KMS-11 (cell line): ENCODE results near the gene PEX14.

Experiments
- H2AFZ ChIP-seq: fragments of 200-600 bp; sonication (generic); 2 replicates; pipeline ENCODE4 v1.6.1; 2016; ENCODE audit warnings: antibody characterized with exemption, mixed run types, low read depth
- H3K27ac ChIP-seq: fragments of 200-600 bp; sonication (generic); 2 replicates; pipeline ENCODE4 v1.6.1; 2016; ENCODE audit warnings: mild to moderate bottlenecking, mixed run types
- H3K27me3 ChIP-seq: fragments of 200-600 bp; sonication (generic); 2 replicates; pipeline ENCODE4 v1.6.1; 2017; ENCODE audit warnings: mild to moderate bottlenecking, low read depth, mixed run types, moderate library complexity; ENCODE audit not compliant: insufficient read depth
- H3K36me3 ChIP-seq: fragments of 200-600 bp; sonication (generic); 2 replicates; pipeline ENCODE4 v1.6.1; 2017; ENCODE audit warnings: mild to moderate bottlenecking, mixed run types; ENCODE audit not compliant: insufficient read depth
- H3K4me1 ChIP-seq: fragments of 200-600 bp; sonication (generic); 2 replicates; pipeline ENCODE4 v1.6.1; 2016; ENCODE audit warnings: mild to moderate bottlenecking, low read depth, mixed run types; ENCODE audit not compliant: poor library complexity, severe bottlenecking
- H3K4me2 ChIP-seq: fragments of 200-600 bp; sonication (generic); 2 replicates; pipeline ENCODE4 v1.7.0; 2016; ENCODE audit warnings: mild to moderate bottlenecking, mixed run types
- H3K4me3 ChIP-seq: fragments of 200-600 bp; sonication (generic); IDR thresholded peaks from 2 replicates; pipeline ENCODE4 v1.6.1; 2017; ENCODE audit warnings: low read depth, low read length, mixed read lengths; ENCODE audit not compliant: insufficient read depth
- H3K79me2 ChIP-seq: fragments of 200-600 bp; sonication (generic); 2 replicates; pipeline ENCODE4 v1.6.1; 2016; ENCODE audit warnings: low read depth, mixed run types; ENCODE audit not compliant: insufficient read depth
- H3K9ac ChIP-seq: fragments of 200-600 bp; sonication (generic); 2 replicates; pipeline ENCODE4 v1.6.1; 2016; ENCODE audit warnings: mild to moderate bottlenecking, mixed run types
- H4K20me1 ChIP-seq: fragments of 200-600 bp; sonication (generic); 2 replicates; pipeline ENCODE4 v1.6.1; 2016; ENCODE audit warnings: mild to moderate bottlenecking, mixed run types; ENCODE audit not compliant: insufficient read depth
- TF ChIP-seq, protein P1 (sequence below): fragments of 200-600 bp; sonication (generic); conservative IDR thresholded peaks from 2 replicates; pipeline ENCODE4 v1.6.1; 2017; ENCODE audit warnings: low read depth, mild to moderate bottlenecking, antibody characterized with exemption, low read length, moderate library complexity, mixed read lengths

PEX14 gene

DNA sequence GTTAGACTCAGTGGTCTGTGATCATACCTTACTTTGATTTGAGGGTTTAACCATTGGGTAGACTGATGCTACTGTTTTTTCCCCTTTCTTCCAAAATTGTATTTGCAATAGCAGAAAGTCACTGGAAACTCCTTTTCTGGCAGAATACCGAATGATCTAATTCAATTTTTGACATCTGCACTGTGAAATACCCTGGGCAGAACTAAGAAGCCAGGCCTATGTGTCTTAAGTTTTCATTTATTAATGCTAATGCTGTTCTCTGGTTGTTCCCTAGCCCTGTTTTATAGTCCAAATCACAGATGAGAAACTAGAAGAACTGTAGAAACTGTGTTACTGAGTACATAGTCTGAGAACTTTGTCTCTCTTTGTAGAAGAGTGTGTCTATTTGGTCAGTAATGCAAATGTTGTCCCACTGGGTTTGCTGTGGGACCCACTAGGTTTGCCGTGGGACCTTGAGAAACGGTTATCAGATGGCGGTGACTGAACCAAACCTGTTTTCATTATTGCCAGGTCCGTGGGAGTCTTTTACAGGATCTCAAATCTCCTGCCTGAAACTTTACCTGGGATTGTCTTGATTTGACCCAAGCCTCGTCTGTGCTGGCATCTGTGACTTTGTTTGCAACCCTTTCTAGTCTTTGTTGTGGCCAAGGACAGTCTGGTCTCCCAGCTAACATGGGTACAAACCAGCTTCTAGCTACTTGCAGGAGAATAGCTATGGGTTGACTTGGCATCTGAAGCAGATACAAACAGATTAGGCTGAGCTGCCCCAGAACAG lies 41.4 kb downstream of the PEX14 start:
- no peak overlapping the region for H3K4me2 ChIP-seq
- no peaks in the 10 kb centered on the region; the same call in 1 of the 2 replicates for H3K79me2 ChIP-seq
- H4K20me1 ChIP-seq = no peaks in the 10 kb centered on the region
- H3K4me1 ChIP-seq = no peaks in the 10 kb centered on the region
- no peaks in the 10 kb centered on the region for H3K27me3 ChIP-seq
- H3K9ac ChIP-seq = no peak overlapping the region
- TF ChIP-seq, protein P1, sequence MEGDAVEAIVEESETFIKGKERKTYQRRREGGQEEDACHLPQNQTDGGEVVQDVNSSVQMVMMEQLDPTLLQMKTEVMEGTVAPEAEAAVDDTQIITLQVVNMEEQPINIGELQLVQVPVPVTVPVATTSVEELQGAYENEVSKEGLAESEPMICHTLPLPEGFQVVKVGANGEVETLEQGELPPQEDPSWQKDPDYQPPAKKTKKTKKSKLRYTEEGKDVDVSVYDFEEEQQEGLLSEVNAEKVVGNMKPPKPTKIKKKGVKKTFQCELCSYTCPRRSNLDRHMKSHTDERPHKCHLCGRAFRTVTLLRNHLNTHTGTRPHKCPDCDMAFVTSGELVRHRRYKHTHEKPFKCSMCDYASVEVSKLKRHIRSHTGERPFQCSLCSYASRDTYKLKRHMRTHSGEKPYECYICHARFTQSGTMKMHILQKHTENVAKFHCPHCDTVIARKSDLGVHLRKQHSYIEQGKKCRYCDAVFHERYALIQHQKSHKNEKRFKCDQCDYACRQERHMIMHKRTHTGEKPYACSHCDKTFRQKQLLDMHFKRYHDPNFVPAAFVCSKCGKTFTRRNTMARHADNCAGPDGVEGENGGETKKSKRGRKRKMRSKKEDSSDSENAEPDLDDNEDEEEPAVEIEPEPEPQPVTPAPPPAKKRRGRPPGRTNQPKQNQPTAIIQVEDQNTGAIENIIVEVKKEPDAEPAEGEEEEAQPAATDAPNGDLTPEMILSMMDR = no peak
- no peak overlapping the region for H3K27ac ChIP-seq
- no peak overlapping the region for H2AFZ ChIP-seq
- no peaks in the 10 kb centered on the region for H3K36me3 ChIP-seq
- no peak overlapping the region for H3K4me3 ChIP-seq

DNA sequence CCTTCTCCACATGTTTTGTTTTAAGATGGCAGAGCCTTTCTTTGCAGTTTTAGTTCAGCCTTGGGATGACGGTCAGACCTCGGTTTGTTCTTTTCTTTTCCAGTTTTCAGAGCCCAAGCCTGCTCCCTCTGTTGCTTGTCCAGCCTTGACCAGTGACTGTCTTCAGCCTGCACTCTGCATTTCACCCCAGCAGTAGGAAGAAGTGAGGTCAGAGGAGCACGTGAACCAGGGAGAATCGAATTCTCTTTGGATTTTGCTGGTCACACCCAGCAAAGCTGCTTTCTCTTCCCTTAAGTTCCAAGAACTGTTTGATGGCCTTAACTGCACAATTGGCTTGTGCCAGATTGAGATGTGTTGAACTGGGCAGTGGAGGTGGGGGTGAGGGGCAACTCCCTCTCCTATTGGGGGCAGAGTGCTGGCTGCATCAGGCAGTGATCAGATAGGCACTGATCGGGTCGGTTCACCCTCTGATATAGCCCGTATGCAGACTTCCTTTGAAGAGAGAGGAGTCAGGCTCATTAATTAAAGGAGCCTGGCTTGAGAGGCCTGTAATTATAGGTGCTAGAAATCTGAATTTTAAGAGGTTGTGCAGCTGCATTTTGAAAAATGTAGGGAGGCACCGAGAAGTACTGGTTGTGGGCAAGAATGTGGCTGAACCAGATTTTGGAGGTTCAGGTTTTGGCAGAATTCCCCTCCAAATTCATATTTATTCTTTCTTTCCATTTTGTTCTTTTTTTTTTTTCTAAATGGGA lies 42.4 kb downstream of the PEX14 start:
- H2AFZ ChIP-seq = no peak overlapping the region
- no peaks in the 10 kb centered on the region; the same call in 1 of the 2 replicates for H3K79me2 ChIP-seq
- TF ChIP-seq, protein P1 = no peak
- no peak overlapping the region for H3K4me2 ChIP-seq
- no peak overlapping the region for H3K9ac ChIP-seq
- H3K4me3 ChIP-seq = no peak overlapping the region
- no peak overlapping the region for H3K27ac ChIP-seq
- no peaks in the 10 kb centered on the region for H3K27me3 ChIP-seq
- H4K20me1 ChIP-seq = no peaks in the 10 kb centered on the region
- no peaks in the 10 kb centered on the region for H3K36me3 ChIP-seq
- no peaks in the 10 kb centered on the region for H3K4me1 ChIP-seq

DNA sequence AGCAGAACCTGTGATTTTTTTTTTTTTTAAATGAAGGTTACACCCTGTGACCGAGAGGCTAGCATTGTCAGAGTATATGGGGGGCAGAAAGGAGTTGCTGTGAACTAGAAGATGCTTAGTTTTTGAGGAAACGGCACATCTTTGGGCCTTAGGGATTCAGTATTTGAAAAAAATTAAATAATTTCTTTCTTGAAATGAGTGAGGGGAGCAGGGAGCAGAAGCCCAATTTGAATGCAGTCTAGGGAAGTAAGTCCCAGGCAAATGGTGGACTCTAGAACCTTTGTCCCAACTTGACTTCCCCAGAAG lies 42.9 kb downstream of the PEX14 start:
- Histone ChIP-seq H3K4me1 (no peaks in the 10 kb centered on the region), H3K9ac (no peak overlapping the region), H3K4me2 (no peak overlapping the region), H3K27ac (no peak overlapping the region), H3K4me3 (no peak overlapping the region), H2AFZ (no peak overlapping the region), H3K36me3 (no peaks in the 10 kb centered on the region), H4K20me1 (no peaks in the 10 kb centered on the region), H3K79me2 (no peaks in the 10 kb centered on the region; the same call in 1 of the 2 replicates), H3K27me3 (no peaks in the 10 kb centered on the region)
- TF ChIP-seq, protein P1 = no peak

DNA sequence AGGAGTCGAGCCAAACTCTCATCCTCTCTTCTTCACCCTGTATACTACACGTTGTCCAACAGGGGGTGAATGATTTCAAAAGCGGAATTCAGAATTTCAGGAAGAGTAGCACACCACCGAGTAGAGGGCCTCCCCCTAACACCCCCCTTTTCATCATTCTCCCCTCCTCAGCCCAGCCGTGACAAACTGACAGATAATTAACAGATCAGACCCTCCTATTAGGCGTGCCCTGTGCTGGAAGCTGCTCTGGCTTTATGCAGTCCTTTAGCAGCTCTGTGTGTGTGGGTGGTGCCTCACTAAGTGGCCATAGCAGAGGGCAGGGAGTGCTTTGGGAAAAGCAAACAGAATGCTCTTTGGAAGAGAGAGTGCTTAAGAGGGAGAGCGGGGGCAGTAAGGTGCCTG lies 44.3 kb downstream of the PEX14 start:
- Histone ChIP-seq H3K4me1 (no peaks in the 10 kb centered on the region), H3K79me2 (no peaks in the 10 kb centered on the region), H3K4me3 (no peak overlapping the region), H4K20me1 (no peaks in the 10 kb centered on the region), H2AFZ (no peak overlapping the region), H3K27me3 (no peaks in the 10 kb centered on the region), H3K4me2 (no peak overlapping the region), H3K27ac (no peak overlapping the region), H3K36me3 (no peaks in the 10 kb centered on the region), H3K9ac (no peak overlapping the region)
- TF ChIP-seq, protein P1 = no peak
